ENCODE data around the gene SETBP1.

The SETBP1 gene

GRCh38 chr18:44733069-44733753, 52.5 kb downstream of the SETBP1 start:
- DNase-seq = no peak

GRCh38 chr18:44733754-44734465, 53.2 kb downstream of the SETBP1 start:
- DNase-seq = no peak

- DNase-seq = no peak
These were observed 54.4 kb downstream of the SETBP1 start for GRCh38 chr18:44735096-44735495.

- no peak for DNase-seq
These were observed 56.1 kb downstream of the SETBP1 start for GRCh38 chr18:44736664-44737380.

GRCh38 chr18:44737623-44738022, 56.9 kb downstream of the SETBP1 start:
- DNase-seq = no peak

GRCh38 chr18:44740000-44740399, 59.3 kb downstream of the SETBP1 start:
- no peak for DNase-seq

GRCh38 chr18:44741085-44741484, 60.4 kb downstream of the SETBP1 start:
- DNase-seq = no peak

GRCh38 chr18:44741511-44741910, 60.8 kb downstream of the SETBP1 start:
- DNase-seq = no peak

- DNase-seq = no peak
These were observed 61.4 kb downstream of the SETBP1 start for GRCh38 chr18:44742126-44742525.

GRCh38 chr18:44742718-44743311, 62.1 kb downstream of the SETBP1 start:
- DNase-seq = no peak

- DNase-seq = no peak
These were observed 62.9 kb downstream of the SETBP1 start for GRCh38 chr18:44743631-44744030.

- no peak for DNase-seq
These were observed 63.8 kb downstream of the SETBP1 start for GRCh38 chr18:44744161-44745121.

- DNase-seq = no peak
These were observed 66.5 kb downstream of the SETBP1 start for GRCh38 chr18:44747157-44747556.

GRCh38 chr18:44748582-44748981, 67.9 kb downstream of the SETBP1 start:
- DNase-seq = no peak

- no peak for DNase-seq
These were observed 70.1 kb downstream of the SETBP1 start for GRCh38 chr18:44750774-44751173.

GRCh38 chr18:44754567-44754966, 73.9 kb downstream of the SETBP1 start:
- DNase-seq = no peak

- no peak for DNase-seq
These were observed 78.4 kb downstream of the SETBP1 start for GRCh38 chr18:44758861-44759631.

- no peak for DNase-seq
These were observed 79.2 kb downstream of the SETBP1 start for GRCh38 chr18:44759925-44760342.

- DNase-seq = no peak
These were observed 81.1 kb downstream of the SETBP1 start for GRCh38 chr18:44761812-44762211.

- no peak for DNase-seq
These were observed 82.6 kb downstream of the SETBP1 start for GRCh38 chr18:44763327-44763726.

- DNase-seq = no peak
These were observed 84.2 kb downstream of the SETBP1 start for GRCh38 chr18:44764863-44765262.
